GM06990 (cell line): ENCODE results near the gene METTL16.

Experiments used
- DNase-seq: peaks from one replicate; pipeline ENCODE4 v3.0.0-alpha.2; 2011; ENCODE audit not compliant: insufficient read length; ENCODE audit errors: extremely low read depth
- H3K27me3 ChIP-seq: replicated peaks from 2 replicates; pipeline ENCODE4 v1.6.0; 2011; ENCODE audit warnings: low read length; ENCODE audit not compliant: control insufficient read depth, insufficient read depth
- H3K36me3 ChIP-seq: 2 replicates; pipeline ENCODE4 v1.5.1; 2011; ENCODE audit warnings: low read length; ENCODE audit not compliant: control insufficient read depth, insufficient read depth
- H3K4me3 ChIP-seq: replicated peaks from 2 replicates; pipeline ENCODE4 v1.5.1; 2011; ENCODE audit warnings: low read depth, mild to moderate bottlenecking, control low read depth, low read length
- CTCF ChIP-seq: IDR thresholded peaks from 2 replicates; pipeline ENCODE4 v1.5.1; 2011; ENCODE audit warnings: low read length, control low read depth, mild to moderate bottlenecking, inconsistent platforms; ENCODE audit not compliant: insufficient read depth, poor library complexity, severe bottlenecking

Gene METTL16

GRCh38 chr17:2457913-2458312 is 53.8 kb downstream of the METTL16 start:
- no peaks in the 10 kb centered on the region for H3K27me3 ChIP-seq
- H3K36me3 ChIP-seq = peaks cover 7% of the 10 kb centered on the region
- DNase-seq = no peak
- H3K4me3 ChIP-seq = no peak overlapping the region
- TF ChIP-seq CTCF = no peak

GRCh38 chr17:2456475-2456874 is 55.2 kb downstream of the METTL16 start:
- H3K27me3 ChIP-seq = no peaks in the 10 kb centered on the region
- H3K36me3 ChIP-seq = peaks cover 2% of the 10 kb centered on the region; the same call in 1 of the 2 replicates
- TF ChIP-seq CTCF = no peak
- no peak for DNase-seq
- H3K4me3 ChIP-seq = no peak overlapping the region

- Histone ChIP-seq H3K27me3 (no peaks in the 10 kb centered on the region), H3K4me3 (no peak overlapping the region), H3K36me3 (peaks cover 2% of the 10 kb centered on the region; the same call in 1 of the 2 replicates)
- no peak for TF ChIP-seq CTCF
- no peak for DNase-seq
Observed at GRCh38 chr17:2455956-2456355, 55.7 kb downstream of the METTL16 start.

GRCh38 chr17:2453866-2454265 is 57.8 kb downstream of the METTL16 start:
- no peaks in the 10 kb centered on the region for H3K27me3 ChIP-seq
- no peak overlapping the region for H3K4me3 ChIP-seq
- no peak for DNase-seq
- no peaks in the 10 kb centered on the region; the same call in 1 of the 2 replicates for H3K36me3 ChIP-seq
- no peak for TF ChIP-seq CTCF

- Histone ChIP-seq H3K27me3 (no peaks in the 10 kb centered on the region), H3K36me3 (no peaks in the 10 kb centered on the region; the same call in 1 of the 2 replicates), H3K4me3 (no peak overlapping the region)
- no peak for DNase-seq
- no peak for TF ChIP-seq CTCF
Observed at GRCh38 chr17:2453325-2453724, 58.4 kb downstream of the METTL16 start.

- Histone ChIP-seq H3K36me3 (no peaks in the 10 kb centered on the region), H3K27me3 (no peaks in the 10 kb centered on the region), H3K4me3 (no peak overlapping the region)
- DNase-seq = no peak
- TF ChIP-seq CTCF = no peak
Observed at GRCh38 chr17:2452216-2452750, 59.4 kb downstream of the METTL16 start.
